GM10266 (cell line): ENCODE data around the gene SORBS2.
"Not testable (repeated sequence)": the region's sequence is repeated elsewhere in the genome, so short reads cannot be mapped to it uniquely, and the experiment has no call there.

ENCODE experiments used
- DNase-seq: peaks from one replicate; pipeline ENCODE4 v3.0.0; 2012; ENCODE audit errors: extremely low spot score
- TF ChIP-seq, protein P1 (sequence below): IDR thresholded peaks from 2 replicates; pipeline ENCODE4 v1.5.1; 2012; ENCODE audit warnings: mild to moderate bottlenecking, low read depth; ENCODE audit not compliant: control insufficient read depth, insufficient read depth; ENCODE audit errors: missing control alignments

Gene SORBS2

DNA sequence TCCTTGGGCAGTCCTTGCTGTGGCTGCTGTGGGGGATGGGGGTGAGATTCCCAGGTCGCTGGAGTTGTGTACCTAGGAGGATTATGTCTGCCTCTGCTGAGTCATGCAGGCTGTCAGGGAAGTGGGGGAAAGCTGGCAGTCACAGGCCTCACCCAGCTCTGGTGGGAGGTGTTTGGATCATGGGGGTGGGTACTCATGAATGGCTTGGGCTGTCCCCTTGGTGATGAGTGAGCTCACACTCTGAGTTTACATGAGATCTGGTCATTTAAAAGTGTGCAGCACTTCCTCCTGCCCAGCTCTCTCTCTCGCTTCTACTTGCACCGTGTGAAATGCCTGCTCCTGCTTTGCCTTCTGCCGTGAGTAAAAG is 252.1 kb downstream of the SORBS2 start:
- TF ChIP-seq, protein P1, sequence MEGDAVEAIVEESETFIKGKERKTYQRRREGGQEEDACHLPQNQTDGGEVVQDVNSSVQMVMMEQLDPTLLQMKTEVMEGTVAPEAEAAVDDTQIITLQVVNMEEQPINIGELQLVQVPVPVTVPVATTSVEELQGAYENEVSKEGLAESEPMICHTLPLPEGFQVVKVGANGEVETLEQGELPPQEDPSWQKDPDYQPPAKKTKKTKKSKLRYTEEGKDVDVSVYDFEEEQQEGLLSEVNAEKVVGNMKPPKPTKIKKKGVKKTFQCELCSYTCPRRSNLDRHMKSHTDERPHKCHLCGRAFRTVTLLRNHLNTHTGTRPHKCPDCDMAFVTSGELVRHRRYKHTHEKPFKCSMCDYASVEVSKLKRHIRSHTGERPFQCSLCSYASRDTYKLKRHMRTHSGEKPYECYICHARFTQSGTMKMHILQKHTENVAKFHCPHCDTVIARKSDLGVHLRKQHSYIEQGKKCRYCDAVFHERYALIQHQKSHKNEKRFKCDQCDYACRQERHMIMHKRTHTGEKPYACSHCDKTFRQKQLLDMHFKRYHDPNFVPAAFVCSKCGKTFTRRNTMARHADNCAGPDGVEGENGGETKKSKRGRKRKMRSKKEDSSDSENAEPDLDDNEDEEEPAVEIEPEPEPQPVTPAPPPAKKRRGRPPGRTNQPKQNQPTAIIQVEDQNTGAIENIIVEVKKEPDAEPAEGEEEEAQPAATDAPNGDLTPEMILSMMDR, result no peak
- no peak for DNase-seq

- not testable (repeated sequence) for DNase-seq
Measured at GRCh38 chr4:185559251-185559914, 252.6 kb downstream of the SORBS2 start.

DNA sequence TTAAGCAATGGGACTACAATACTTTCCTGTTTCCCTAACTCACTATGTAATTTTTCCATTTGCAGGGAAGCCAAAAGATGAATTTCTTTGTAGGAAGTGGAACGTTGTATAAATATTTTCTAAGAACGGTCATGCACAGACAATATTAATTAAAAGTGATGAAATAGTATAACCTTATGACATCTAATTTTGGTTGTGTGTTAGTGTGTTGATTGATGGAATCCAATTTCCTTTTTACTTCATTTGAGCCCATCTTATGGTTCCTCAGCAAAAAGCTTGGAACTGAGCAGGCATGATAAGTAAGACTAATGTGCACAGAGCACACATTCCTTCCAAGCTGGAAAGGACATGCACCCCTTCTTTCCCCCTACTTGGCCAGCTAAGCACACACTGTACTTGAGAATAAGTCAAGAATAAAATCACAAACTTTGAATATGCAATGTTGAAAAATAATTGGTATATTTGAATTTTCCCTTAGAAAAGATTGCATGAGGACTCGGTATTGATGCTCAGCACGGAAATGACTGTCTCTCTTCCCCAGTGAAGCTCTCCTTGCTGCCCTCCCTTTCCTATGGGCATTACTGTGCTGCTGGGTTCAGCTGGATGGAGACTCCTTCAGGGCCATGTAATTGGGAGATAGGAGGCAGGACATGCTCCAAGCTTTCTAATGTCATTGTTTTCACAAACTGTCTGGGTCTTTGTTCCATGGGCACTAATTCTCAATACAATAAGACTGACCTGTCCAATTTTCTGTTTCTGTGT is 257.4 kb downstream of the SORBS2 start:
- TF ChIP-seq, protein P1, result no peak
- no peak for DNase-seq

- TF ChIP-seq, protein P1, result no peak
Measured at GRCh38 chr4:185552254-185552653, 259.7 kb downstream of the SORBS2 start.

DNA sequence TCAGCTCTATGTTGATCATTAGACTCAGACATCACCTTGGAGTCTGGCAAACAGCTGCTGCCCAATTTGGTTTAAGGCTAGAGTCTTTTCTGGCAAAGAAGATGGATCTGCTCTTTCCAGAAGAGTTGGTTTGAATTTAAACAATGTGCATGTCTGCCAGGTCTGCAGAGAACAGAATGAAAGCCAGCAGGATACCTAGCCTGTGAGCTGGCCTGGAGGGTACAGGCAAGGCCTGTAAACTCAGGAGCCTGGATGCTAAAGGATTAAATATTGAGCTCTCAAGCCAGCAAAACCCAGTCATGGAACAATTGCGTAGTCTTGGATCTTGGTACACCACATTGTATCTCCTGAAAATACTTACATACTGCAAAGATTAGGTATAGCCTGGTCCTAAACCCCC is 261.1 kb downstream of the SORBS2 start:
- TF ChIP-seq, protein P1, result no peak

More at GRCh38 chr4:185552254-185552653, 259.7 kb downstream of the SORBS2 start:
- no peak for DNase-seq

GRCh38 chr4:185549095-185549639 is 262.8 kb downstream of the SORBS2 start:
- DNase-seq, result no peak
- TF ChIP-seq, protein P1, result no peak

More for the DNA sequence above, 261.1 kb downstream of the SORBS2 start:
- no peak for DNase-seq

DNA sequence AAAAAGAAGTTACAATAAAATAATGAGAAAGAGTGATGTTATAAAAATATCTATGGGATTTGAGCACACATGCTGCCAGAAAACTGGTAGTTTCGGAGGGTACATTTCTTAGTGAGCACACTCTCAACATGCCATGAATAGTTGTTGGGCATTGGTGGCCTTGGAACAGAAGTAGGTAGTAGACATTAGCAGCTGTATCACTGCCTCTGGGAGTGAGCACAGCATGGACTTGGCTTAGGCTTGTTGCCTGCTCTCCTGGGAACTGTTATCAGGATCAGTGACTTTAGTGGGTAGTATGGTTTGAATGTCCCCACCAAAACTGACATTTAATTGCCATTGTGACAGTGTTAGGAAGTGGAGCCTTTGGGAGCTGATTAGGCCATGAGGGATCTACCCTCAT is 263.4 kb downstream of the SORBS2 start:
- TF ChIP-seq, protein P1, result no peak
- DNase-seq, result no peak
